GM19023 (cell line): ENCODE measurements around the gene RDX.

Experiments
- ATAC-seq: cut with Tn5 transposase; IDR thresholded peaks from one replicate; pipeline ENCODE4 v1.9.1; 2021; ENCODE audit warnings: mild to moderate bottlenecking, moderate library complexity; ENCODE audit not compliant: unreplicated experiment

RDX gene

GRCh38 chr11:110176366-110177085 is 119.9 kb downstream of the RDX start:
- ATAC-seq = no peak

- no peak for ATAC-seq
Observed at GRCh38 chr11:110174645-110175310, 121.6 kb downstream of the RDX start.

- peak; percentile 62 for ATAC-seq
Observed at GRCh38 chr11:110173811-110174644, 122.4 kb downstream of the RDX start.

GRCh38 chr11:110172468-110173065 is 123.8 kb downstream of the RDX start:
- ATAC-seq = no peak

- no peak for ATAC-seq
Observed at GRCh38 chr11:110169738-110170137, 126.7 kb downstream of the RDX start.

- no peak for ATAC-seq
Observed at GRCh38 chr11:110168033-110168803, 128.2 kb downstream of the RDX start.

GRCh38 chr11:110165039-110165925 is 131.1 kb downstream of the RDX start:
- no peak for ATAC-seq

- no peak for ATAC-seq
Observed at GRCh38 chr11:110162216-110162615, 134.2 kb downstream of the RDX start.

GRCh38 chr11:110161061-110161460 is 135.4 kb downstream of the RDX start:
- ATAC-seq = no peak

GRCh38 chr11:110160437-110160836 is 136.0 kb downstream of the RDX start:
- ATAC-seq = no peak

GRCh38 chr11:110160016-110160415 is 136.4 kb downstream of the RDX start:
- no peak for ATAC-seq

GRCh38 chr11:110159476-110159875 is 136.9 kb downstream of the RDX start:
- no peak for ATAC-seq

- ATAC-seq = no peak
Observed at GRCh38 chr11:110158317-110159200, 137.9 kb downstream of the RDX start.

GRCh38 chr11:110156503-110156902 is 139.9 kb downstream of the RDX start:
- ATAC-seq = no peak

GRCh38 chr11:110153474-110153873 is 142.9 kb downstream of the RDX start:
- ATAC-seq = no peak

GRCh38 chr11:110152199-110152598 is 144.2 kb downstream of the RDX start:
- no peak for ATAC-seq

GRCh38 chr11:110148775-110149744 is 147.4 kb downstream of the RDX start:
- no peak for ATAC-seq
